Neural progenitor cell (in vitro differentiated cells): ENCODE data around the gene DCP2. TPM values are rescaled to one million over a fixed set of nuclear protein-coding genes. Genes with fewer than 3 reads are reported as not detected.

Experiments
- DNase-seq: peaks from one replicate; pipeline ENCODE4 v3.0.0-alpha.2; 2016; ENCODE audit warnings: low spot score
- H2AFZ ChIP-seq: fragments of 200-600 bp; sonication (generic); replicated peaks from 2 replicates; pipeline ENCODE4 v1.6.1; 2016; ENCODE audit warnings: antibody characterized with exemption
- H3F3A ChIP-seq: fragments of 200-600 bp; sonication (generic); 2 replicates; pipeline ENCODE4 v1.6.1; 2016; ENCODE audit warnings: antibody characterized with exemption, low read depth
- H3K27ac ChIP-seq: fragments of 200-600 bp; sonication (generic); 2 replicates; pipeline ENCODE4 v1.5.1; 2016; ENCODE audit warnings: mild to moderate bottlenecking
- H3K27me3 ChIP-seq: fragments of 200-600 bp; sonication (generic); 2 replicates; pipeline ENCODE4 v1.6.1; 2016; ENCODE audit warnings: mild to moderate bottlenecking, moderate library complexity
- H3K36me3 ChIP-seq: fragments of 200-600 bp; sonication (generic); 2 replicates; pipeline ENCODE4 v1.5.1; 2016
- H3K4me1 ChIP-seq: fragments of 200-600 bp; sonication (generic); 2 replicates; pipeline ENCODE4 v1.6.1; 2016; ENCODE audit warnings: mixed run types
- H3K4me2 ChIP-seq: fragments of 200-600 bp; sonication (generic); 2 replicates; pipeline ENCODE4 v1.6.1; 2016
- H3K4me3 ChIP-seq: fragments of 200-600 bp; sonication (generic); 2 replicates; pipeline ENCODE4 v1.5.1; 2016
- H3K79me2 ChIP-seq: fragments of 200-600 bp; sonication (generic); 2 replicates; pipeline ENCODE4 v1.6.1; 2016; ENCODE audit warnings: low read depth
- H3K9ac ChIP-seq: fragments of 200-600 bp; sonication (generic); 2 replicates; pipeline ENCODE4 v1.6.1; 2016
- H3K9me3 ChIP-seq: fragments of 200-600 bp; sonication (generic); 2 replicates; pipeline ENCODE4 v1.5.1; 2016; ENCODE audit warnings: low read depth
- H4K20me1 ChIP-seq: fragments of 200-600 bp; sonication (generic); 2 replicates; pipeline ENCODE4 v1.6.1; 2016; ENCODE audit warnings: low read depth
- H3K27ac Mint-ChIP-seq: 3 replicates; pipeline ENCODE4 v1.8.0; 2021; ENCODE audit warnings: mixed read lengths
- H3K27me3 Mint-ChIP-seq: 2 replicates; pipeline ENCODE4 v1.8.0; 2022; ENCODE audit warnings: low read depth, mild to moderate bottlenecking, inconsistent platforms, moderate library complexity, mixed read lengths; ENCODE audit not compliant: insufficient read depth
- H3K36me3 Mint-ChIP-seq: 3 replicates; pipeline ENCODE4 v1.8.0; 2021; ENCODE audit warnings: mixed read lengths
- H3K4me1 Mint-ChIP-seq: 3 replicates; pipeline ENCODE4 v1.8.0; 2021; ENCODE audit warnings: mixed read lengths
- H3K4me3 Mint-ChIP-seq: 3 replicates; pipeline ENCODE4 v1.8.0; 2021; ENCODE audit warnings: mild to moderate bottlenecking, moderate library complexity, mixed read lengths
- H3K9me3 Mint-ChIP-seq: 3 replicates; pipeline ENCODE4 v1.8.0; 2020; ENCODE audit warnings: mixed read lengths
- CTCF ChIP-seq: fragments of 200-600 bp; sonication (generic); IDR thresholded peaks from 2 replicates; pipeline ENCODE4 v1.5.1; 2017; ENCODE audit warnings: antibody characterized with exemption, mild to moderate bottlenecking
- EZH2 ChIP-seq: fragments of 200-600 bp; sonication (generic); IDR thresholded peaks from 2 replicates; pipeline ENCODE4 v1.6.1; 2017; ENCODE audit warnings: antibody characterized with exemption, mild to moderate bottlenecking, moderate library complexity
- EZH2phosphoT487 ChIP-seq: fragments of 200-600 bp; sonication (generic); IDR thresholded peaks from 2 replicates; pipeline ENCODE4 v1.6.1; 2017; ENCODE audit warnings: antibody characterized with exemption
- total RNA-seq: library from RNA; depleted of rRNA; stranded (reverse); fragments of >200 nt; gene quantifications from 2 replicates; pipeline ENCODE4 v1.2.3, GENCODE V29; 2015; ENCODE audit warnings: low replicate concordance

DCP2 gene
- total RNA-seq, 1 donor from 2014 or later: 174 TPM

GRCh38 chr5:113058269-113058668 lies 81.7 kb downstream of the DCP2 start:
- Mint-ChIP-seq H3K4me3 (no peak overlapping the region), H3K27me3 (no peaks in the 10 kb centered on the region), H3K27ac (no peak overlapping the region), H3K36me3 (peaks cover 5% of the 10 kb centered on the region), H3K4me1 (peaks cover 38% of the 10 kb centered on the region), H3K9me3 (no peaks in the 10 kb centered on the region)
- H3K9ac ChIP-seq: no peak overlapping the region
- DNase-seq: no peak
- H3K4me1 ChIP-seq: peaks cover 10% of the 10 kb centered on the region
- no peak overlapping the region for H3K4me2 ChIP-seq
- no peak overlapping the region for H3K27ac ChIP-seq
- H3K36me3 ChIP-seq: no peaks in the 10 kb centered on the region
- no peaks in the 10 kb centered on the region for H3K27me3 ChIP-seq
- H4K20me1 ChIP-seq: no peaks in the 10 kb centered on the region
- no peak for TF ChIP-seq EZH2
- no peak for TF ChIP-seq CTCF
- TF ChIP-seq EZH2phosphoT487: no peak
- H2AFZ ChIP-seq: no peak overlapping the region
- H3K79me2 ChIP-seq: no peaks in the 10 kb centered on the region
- no peaks in the 10 kb centered on the region for H3F3A ChIP-seq
- no peaks in the 10 kb centered on the region for H3K9me3 ChIP-seq
- no peak overlapping the region for H3K4me3 ChIP-seq

- DNase-seq: no peak
- H3K9ac ChIP-seq: no peak overlapping the region
- Mint-ChIP-seq H3K27ac (peak overlapping the region; percentile 96), H3K4me3 (peak overlapping the region; percentile 57), H3K36me3 (peaks cover 9% of the 10 kb centered on the region), H3K4me1 (peaks cover 38% of the 10 kb centered on the region), H3K9me3 (no peaks in the 10 kb centered on the region), H3K27me3 (no peaks in the 10 kb centered on the region)
- H3K4me1 ChIP-seq: peaks cover 10% of the 10 kb centered on the region
- H3K9me3 ChIP-seq: no peaks in the 10 kb centered on the region
- no peaks in the 10 kb centered on the region for H4K20me1 ChIP-seq
- no peak overlapping the region for H2AFZ ChIP-seq
- TF ChIP-seq EZH2: no peak
- TF ChIP-seq CTCF: no peak
- TF ChIP-seq EZH2phosphoT487: no peak
- H3K36me3 ChIP-seq: no peaks in the 10 kb centered on the region
- no peak overlapping the region for H3K27ac ChIP-seq
- H3K4me3 ChIP-seq: no peak overlapping the region
- H3K79me2 ChIP-seq: no peaks in the 10 kb centered on the region
- H3K27me3 ChIP-seq: no peaks in the 10 kb centered on the region
- H3K4me2 ChIP-seq: peak overlapping the region; percentile 31
- H3F3A ChIP-seq: no peaks in the 10 kb centered on the region
These were observed 82.2 kb downstream of the DCP2 start for GRCh38 chr5:113058706-113059226.

- Histone ChIP-seq H3K4me3 (no peak overlapping the region), H3K36me3 (no peaks in the 10 kb centered on the region), H3K4me1 (peaks cover 10% of the 10 kb centered on the region), H3K79me2 (no peaks in the 10 kb centered on the region), H2AFZ (no peak overlapping the region), H3K9ac (no peak overlapping the region), H3K27ac (no peak overlapping the region), H3K4me2 (peak overlapping the region; percentile 31), H3F3A (no peaks in the 10 kb centered on the region), H3K9me3 (no peaks in the 10 kb centered on the region), H3K27me3 (no peaks in the 10 kb centered on the region), H4K20me1 (no peaks in the 10 kb centered on the region)
- Mint-ChIP-seq H3K36me3 (peaks cover 6% of the 10 kb centered on the region), H3K27me3 (no peaks in the 10 kb centered on the region), H3K27ac (peak overlapping the region; percentile 96), H3K4me3 (peak overlapping the region; percentile 57), H3K4me1 (peaks cover 38% of the 10 kb centered on the region), H3K9me3 (no peaks in the 10 kb centered on the region)
- TF ChIP-seq EZH2: no peak
- no peak for TF ChIP-seq CTCF
- DNase-seq: peak; percentile 60
These were observed 82.8 kb downstream of the DCP2 start for GRCh38 chr5:113059232-113060040.
